ENCODE results near the gene BEND3.
"Not testable (repeated sequence)": the region's sequence is repeated elsewhere in the genome, so short reads cannot be mapped to it uniquely, and the experiment has no call there.

BEND3 gene

GRCh38 chr6:107033126-107033525 is 82.2 kb downstream of the BEND3 start:
- DNase-seq (ENCODE audit: low read depth), result no peak
- TF ChIP-seq CTCF (IDR thresholded peaks at IDR 0.05; ENCODE audit: low read depth, low read length) (no peak), MYC (IDR thresholded peaks at IDR 0.05; ENCODE audit: low read depth, low read length) (no peak), POLR2A (IDR thresholded peaks at IDR 0.05; ENCODE audit: extremely low read depth, insufficient read length) (no peak), MAX (IDR thresholded peaks at IDR 0.05; ENCODE audit: low read depth, low read length) (no peak)
- H3K4me3 ChIP-seq (ENCODE audit: low read depth, low read length), result no peak overlapping the region

- H3K4me3 ChIP-seq (ENCODE audit: low read depth, low read length), result no peak overlapping the region
- no peak for DNase-seq (ENCODE audit: low read depth)
- no peak for TF ChIP-seq MYC (IDR thresholded peaks at IDR 0.05; ENCODE audit: low read depth, low read length)
- no peak for TF ChIP-seq CTCF (IDR thresholded peaks at IDR 0.05; ENCODE audit: low read depth, low read length)
- no peak for TF ChIP-seq POLR2A (IDR thresholded peaks at IDR 0.05; ENCODE audit: extremely low read depth, insufficient read length)
- TF ChIP-seq MAX (IDR thresholded peaks at IDR 0.05; ENCODE audit: low read depth, low read length), result no peak
Observed at GRCh38 chr6:107032051-107032450, 83.3 kb downstream of the BEND3 start.

GRCh38 chr6:107030151-107030550 is 85.2 kb downstream of the BEND3 start:
- no peak for TF ChIP-seq MYC (IDR thresholded peaks at IDR 0.05; ENCODE audit: low read depth, low read length)
- no peak overlapping the region for H3K4me3 ChIP-seq (ENCODE audit: low read depth, low read length)
- DNase-seq (ENCODE audit: low read depth), result no peak

GRCh38 chr6:107026965-107027364 is 88.3 kb downstream of the BEND3 start:
- TF ChIP-seq MYC (IDR thresholded peaks at IDR 0.05; ENCODE audit: low read depth, low read length) (no peak), CTCF (IDR thresholded peaks at IDR 0.05; ENCODE audit: low read depth, low read length) (no peak), POLR2A (IDR thresholded peaks at IDR 0.05; ENCODE audit: extremely low read depth, insufficient read length) (no peak), MAX (IDR thresholded peaks at IDR 0.05; ENCODE audit: low read depth, low read length) (no peak)
- no peak overlapping the region for H3K4me3 ChIP-seq (ENCODE audit: low read depth, low read length)
- DNase-seq (ENCODE audit: low read depth), result no peak

GRCh38 chr6:107021446-107022185 is 93.7 kb downstream of the BEND3 start:
- TF ChIP-seq POLR2A (IDR thresholded peaks at IDR 0.05; ENCODE audit: extremely low read depth, insufficient read length) (no peak), MYC (IDR thresholded peaks at IDR 0.05; ENCODE audit: low read depth, low read length) (no peak), CTCF (IDR thresholded peaks at IDR 0.05; ENCODE audit: low read depth, low read length) (no peak), MAX (IDR thresholded peaks at IDR 0.05; ENCODE audit: low read depth, low read length) (no peak)
- H3K4me3 ChIP-seq (ENCODE audit: low read depth, low read length), result no peak overlapping the region
- DNase-seq (ENCODE audit: low read depth), result no peak

DNA sequence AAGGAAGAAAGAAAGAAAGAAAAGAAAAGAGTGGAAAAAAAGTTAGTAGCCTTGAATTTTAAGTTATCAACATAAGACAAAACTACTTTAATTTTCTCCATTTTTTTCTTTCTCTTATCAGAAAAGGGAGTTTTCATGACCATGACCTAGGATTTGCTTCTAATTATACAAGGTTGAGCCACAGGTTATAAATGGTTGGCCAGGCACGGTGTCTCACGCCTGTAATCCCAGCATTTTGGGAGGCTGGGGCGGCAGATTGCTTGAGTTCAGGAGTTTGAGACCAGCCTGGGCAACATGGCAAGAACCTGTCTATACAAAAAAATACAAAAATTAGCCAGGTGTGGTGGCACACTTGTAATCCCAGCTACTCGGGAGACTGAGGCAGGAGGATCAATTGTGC is 95.1 kb downstream of the BEND3 start:
- no peak overlapping the region for H3K4me3 ChIP-seq (ENCODE audit: low read depth, low read length)
- no peak for DNase-seq (ENCODE audit: low read depth)
- TF ChIP-seq MAX (IDR thresholded peaks at IDR 0.05; ENCODE audit: low read depth, low read length) (no peak), CTCF (IDR thresholded peaks at IDR 0.05; ENCODE audit: low read depth, low read length) (no peak), POLR2A (IDR thresholded peaks at IDR 0.05; ENCODE audit: extremely low read depth, insufficient read length) (no peak), MYC (IDR thresholded peaks at IDR 0.05; ENCODE audit: low read depth, low read length) (no peak)

DNA sequence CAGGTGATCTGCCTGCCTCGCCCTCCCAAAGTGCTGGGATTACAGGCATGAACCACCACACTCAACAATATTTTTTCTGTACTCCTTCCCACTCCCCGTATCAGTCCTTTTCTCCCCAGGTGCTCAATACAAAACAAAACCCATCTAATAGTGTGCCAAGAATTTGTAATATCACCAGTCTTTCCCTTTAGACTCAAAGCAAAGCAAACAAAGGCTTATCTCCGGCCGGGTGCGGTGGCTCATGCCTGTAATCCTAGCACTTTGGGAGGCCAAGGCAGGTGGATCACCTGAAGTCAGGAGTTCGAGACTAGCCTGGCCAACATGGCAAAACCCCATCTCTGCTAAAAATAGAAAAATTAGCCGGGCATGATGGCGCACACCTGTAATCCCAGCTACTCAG is 95.7 kb downstream of the BEND3 start:
- not testable (repeated sequence) for H3K4me3 ChIP-seq (ENCODE audit: low read depth, low read length); DNase-seq (ENCODE audit: low read depth)
